HepG2 (cell line): ENCODE results near the gene WNT5A. TPM values are rescaled to one million over a fixed set of nuclear protein-coding genes. Genes with fewer than 3 reads are reported as not detected.

Source experiments
- BCLAF1 ChIP-seq: fragments of 450-650 bp; IDR thresholded peaks from 2 replicates; pipeline ENCODE4 v1.6.1; 2017; ENCODE audit warnings: mild to moderate bottlenecking
- CSRNP2 ChIP-seq: sonication (generic); formaldehyde crosslinking; conservative IDR thresholded peaks from 2 replicates; pipeline ENCODE4 v1.8.0; 2022; ENCODE audit warnings: low read depth, missing genetic modification reagents
- E2F1 ChIP-seq: sonication (generic); formaldehyde crosslinking; IDR thresholded peaks from 2 replicates; pipeline ENCODE4 v1.5.0; 2020; ENCODE audit warnings: missing genetic modification reagents
- FOXP4 ChIP-seq: sonication (generic); formaldehyde crosslinking; IDR thresholded peaks from 2 replicates; pipeline ENCODE4 v1.4.0; 2020; ENCODE audit warnings: missing genetic modification reagents
- HDAC2 ChIP-seq: sonication (generic); formaldehyde crosslinking; IDR thresholded peaks from 2 replicates; pipeline ENCODE4 v1.4.0; 2020; ENCODE audit warnings: missing genetic modification reagents
- MZF1 ChIP-seq: sonication (generic); formaldehyde crosslinking; IDR thresholded peaks from 2 replicates; pipeline ENCODE4 v1.8.1; 2023; ENCODE audit warnings: mild to moderate bottlenecking, missing genetic modification reagents, borderline replicate concordance
- PLRG1 ChIP-seq: fragments of 450-650 bp; conservative IDR thresholded peaks from 2 replicates; pipeline ENCODE4 v1.6.1; 2016
- ZNF503 ChIP-seq: sonication (generic); formaldehyde crosslinking; IDR thresholded peaks from 2 replicates; pipeline ENCODE4 v1.4.0; 2020; ENCODE audit warnings: missing genetic modification reagents
- ZNF567 ChIP-seq: sonication (generic); formaldehyde crosslinking; IDR thresholded peaks from 2 replicates; pipeline ENCODE4 v1.8.1; 2023; ENCODE audit warnings: mild to moderate bottlenecking, missing genetic modification reagents, borderline replicate concordance
- ZNF652 ChIP-seq: IDR thresholded peaks from 2 replicates; pipeline ENCODE4 v1.6.1; 2016; ENCODE audit warnings: low read depth, borderline replicate concordance
- ZNF687 ChIP-seq: sonication (generic); formaldehyde crosslinking; IDR thresholded peaks from 2 replicates; pipeline ENCODE4 v1.5.1; 2020; ENCODE audit warnings: mild to moderate bottlenecking, missing genetic modification reagents, moderate library complexity
- ZNF83 ChIP-seq: sonication (generic); formaldehyde crosslinking; IDR thresholded peaks from 2 replicates; pipeline ENCODE4 v1.4.0; 2020; ENCODE audit warnings: missing genetic modification reagents, mild to moderate bottlenecking, borderline replicate concordance
- polyA plus RNA-seq, 8 experiments: library from polyadenylated mRNA; depleted of rRNA in 3 of 8; stranded (reverse) in 7 of 8; unstranded in 1 of 8; fragments of >200 nt; fragmentation: Illumina TruSeq in 4 of 8; extraction: Trizol in 4 of 8; gene quantifications; 2 replicates each; pipeline versions ENCODE4 v1.2.1 to v1.2.3, GENCODE V29; 2011 to 2016; ENCODE audit warnings: low read depth in 4 of 8, missing spikeins in 1 of 8, mixed read lengths in 1 of 8; ENCODE audit not compliant: insufficient read depth in 1 of 8
- total RNA-seq, 5 experiments: library from RNA; depleted of rRNA; stranded (reverse); fragments of >200 nt; fragmentation: Illumina TruSeq; extraction: Trizol; gene quantifications; 2 replicates each; pipeline ENCODE4 v1.2.3, GENCODE V29; 2016; ENCODE audit warnings: low read depth in 1 of 5

The WNT5A gene
- total and polyA plus RNA-seq, 2 of the 13 experiments (the other 11 are each of a cell fraction or from before 2014, with no cell fraction given), result not detected

- TF ChIP-seq PLRG1 (no peak), MZF1 (CRISPR knock-in tag) (no peak), BCLAF1 (no peak), ZNF503 (no peak), E2F1 (CRISPR knock-in tag) (no peak), ZNF83 (no peak), FOXP4 (CRISPR knock-in tag) (no peak), HDAC2 (CRISPR knock-in tag) (no peak), ZNF652 (CRISPR knock-in tag) (peak; percentile 84), CSRNP2 (CRISPR knock-in tag) (no peak), ZNF687 (CRISPR knock-in tag) (peak; percentile 11; the same call in 1 of the 2 replicates), ZNF567 (CRISPR knock-in tag) (no peak)
Measured at GRCh38 chr3:55484801-55485791, 2.0 kb downstream of the WNT5A start (continued).
